AG09319 (cell line): ENCODE results near the gene ATAD3B.
"Not testable (repeated sequence)": the region's sequence is repeated elsewhere in the genome, so short reads cannot be mapped to it uniquely, and the experiment has no call there.

ENCODE experiments used
- DNase-seq: peaks from one replicate; pipeline ENCODE4 v3.0.0-alpha.2; 2010; ENCODE audit warnings: low read depth; ENCODE audit errors: extremely low read depth
- CTCF ChIP-seq: IDR thresholded peaks from 2 replicates; pipeline ENCODE4 v1.5.1; 2011; ENCODE audit warnings: low read depth, mild to moderate bottlenecking, inconsistent platforms, low read length, moderate library complexity

ATAD3B gene

GRCh38 chr1:1437904-1438376 lies 33.6 kb upstream of the ATAD3B start:
- no peak for DNase-seq
- no peak for TF ChIP-seq CTCF

- no peak for TF ChIP-seq CTCF
- DNase-seq: no peak
Observed at GRCh38 chr1:1438531-1439381, 32.8 kb upstream of the ATAD3B start.

GRCh38 chr1:1439546-1440261 lies 31.9 kb upstream of the ATAD3B start:
- DNase-seq: no peak
- no peak for TF ChIP-seq CTCF

GRCh38 chr1:1440262-1441001 lies 31.1 kb upstream of the ATAD3B start:
- no peak for TF ChIP-seq CTCF
- no peak for DNase-seq

- no peak for DNase-seq
- peak; percentile 77 for TF ChIP-seq CTCF
Observed at GRCh38 chr1:1441002-1441888, 30.3 kb upstream of the ATAD3B start.

- no peak for DNase-seq
- TF ChIP-seq CTCF: no peak
Observed at GRCh38 chr1:1442069-1442770, 29.3 kb upstream of the ATAD3B start.

- not testable (repeated sequence) for DNase-seq
Observed at GRCh38 chr1:1446631-1447030, 24.9 kb upstream of the ATAD3B start.
